Measurements from ENCODE around the gene AP3S2. TPM values are rescaled to one million over a fixed set of nuclear protein-coding genes. Genes with fewer than 3 reads are reported as not detected.

AP3S2 gene
- total RNA-seq, 2 donors from 2014 or later: 32.3 to 57.6 TPM

DNA sequence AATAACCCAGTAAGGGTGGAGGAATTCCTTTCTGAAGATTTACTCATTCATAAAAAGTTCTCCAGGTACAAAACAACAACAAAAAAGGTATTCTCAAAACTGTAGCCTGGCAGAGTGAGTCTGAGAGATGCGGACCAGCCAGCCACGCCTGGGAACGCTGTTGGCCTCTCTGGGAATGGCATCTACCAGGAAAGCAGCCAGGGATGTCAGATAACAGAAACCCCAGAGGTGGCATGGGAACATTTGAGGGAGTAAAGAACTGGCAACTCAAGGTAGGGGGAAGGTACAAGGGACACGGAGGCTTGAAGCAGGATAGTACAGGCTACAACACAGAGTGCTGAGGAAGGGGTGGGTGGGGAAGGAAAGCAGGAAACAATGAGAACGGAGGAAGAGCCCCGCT is 7.1 kb upstream of the AP3S2 start:
- Histone ChIP-seq H3K4me3 (no peak overlapping the region), H3K4me1 (no peaks in the 10 kb centered on the region), H3K27me3 (no peaks in the 10 kb centered on the region), H3K27ac (no peak overlapping the region), H3K36me3 (replicated peaks in 1 of 2; ENCODE audit: insufficient read depth in 1 of 2, low read depth in 2 of 2) (peaks cover 0 to 13% of the 10 kb centered on the region in 2 donors), H3K9me3 (no peaks in the 10 kb centered on the region)
- WGBS, 2 donors: 60 to 62% methylated on average over 6 of the region's 6 CpGs
- ATAC-seq (no peak), DNase-seq (no peak)
- intact Hi-C loops (cut with DNase I): loop anchor here (5.0 to 10.0 kb wide), 2 partner anchors 74 to 181 kb away; no protein-coding TSS in a partner anchor
- TF ChIP-seq, protein P1, sequence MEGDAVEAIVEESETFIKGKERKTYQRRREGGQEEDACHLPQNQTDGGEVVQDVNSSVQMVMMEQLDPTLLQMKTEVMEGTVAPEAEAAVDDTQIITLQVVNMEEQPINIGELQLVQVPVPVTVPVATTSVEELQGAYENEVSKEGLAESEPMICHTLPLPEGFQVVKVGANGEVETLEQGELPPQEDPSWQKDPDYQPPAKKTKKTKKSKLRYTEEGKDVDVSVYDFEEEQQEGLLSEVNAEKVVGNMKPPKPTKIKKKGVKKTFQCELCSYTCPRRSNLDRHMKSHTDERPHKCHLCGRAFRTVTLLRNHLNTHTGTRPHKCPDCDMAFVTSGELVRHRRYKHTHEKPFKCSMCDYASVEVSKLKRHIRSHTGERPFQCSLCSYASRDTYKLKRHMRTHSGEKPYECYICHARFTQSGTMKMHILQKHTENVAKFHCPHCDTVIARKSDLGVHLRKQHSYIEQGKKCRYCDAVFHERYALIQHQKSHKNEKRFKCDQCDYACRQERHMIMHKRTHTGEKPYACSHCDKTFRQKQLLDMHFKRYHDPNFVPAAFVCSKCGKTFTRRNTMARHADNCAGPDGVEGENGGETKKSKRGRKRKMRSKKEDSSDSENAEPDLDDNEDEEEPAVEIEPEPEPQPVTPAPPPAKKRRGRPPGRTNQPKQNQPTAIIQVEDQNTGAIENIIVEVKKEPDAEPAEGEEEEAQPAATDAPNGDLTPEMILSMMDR (IDR thresholded peaks at IDR 0.05): no peak
- TF ChIP-seq POLR2A (IDR thresholded peaks at IDR 0.05): no peak

DNA sequence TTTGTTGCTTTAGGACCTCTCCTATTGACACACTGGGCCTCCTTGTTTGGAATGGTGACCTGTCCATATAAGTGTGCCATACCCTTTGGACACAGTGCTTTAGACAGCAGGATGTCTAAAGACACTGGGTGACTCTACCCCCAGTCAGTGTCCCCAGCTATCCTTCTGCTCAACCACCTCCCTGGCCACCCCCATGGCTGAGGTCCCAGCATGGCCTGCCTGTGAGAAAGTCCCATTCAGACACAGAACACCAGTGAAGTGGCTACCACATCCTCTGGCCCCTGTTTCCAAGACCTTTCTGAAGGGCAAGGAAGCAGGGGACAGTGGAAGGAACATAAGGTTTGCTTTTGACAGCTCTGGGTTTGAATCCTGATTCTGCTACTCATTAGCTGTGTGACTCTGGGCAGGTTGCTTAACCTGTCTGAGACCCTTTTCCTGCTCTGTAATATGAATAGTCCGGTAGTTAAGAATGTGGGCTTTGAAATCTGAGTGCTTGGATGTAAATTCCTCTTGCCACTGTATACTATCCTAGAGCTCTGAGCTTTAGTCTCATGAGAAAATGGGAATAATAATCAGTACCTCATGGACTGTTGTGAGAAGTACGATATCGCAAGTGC is 6.3 kb upstream of the AP3S2 start:
- H3K4me1 ChIP-seq: no peaks in the 10 kb centered on the region
- H3K4me3 ChIP-seq: no peak overlapping the region
- H3K36me3 ChIP-seq (replicated peaks in 1 of 2; ENCODE audit: insufficient read depth in 1 of 2, low read depth in 2 of 2): peaks cover 0 to 13% of the 10 kb centered on the region in 2 donors
- intact Hi-C loops (cut with DNase I): loop anchor here (5.0 to 10.0 kb wide), 2 partner anchors 75 to 182 kb away; no protein-coding TSS in a partner anchor
- H3K9me3 ChIP-seq: no peaks in the 10 kb centered on the region
- WGBS, 2 donors: 85 to 91% methylated on average over 3 of the region's 3 CpGs
- no peak overlapping the region for H3K27ac ChIP-seq
- H3K27me3 ChIP-seq: no peaks in the 10 kb centered on the region
- ATAC-seq (no peak), DNase-seq (no peak)
- no peak for TF ChIP-seq POLR2A (IDR thresholded peaks at IDR 0.05)
- TF ChIP-seq, protein P1 (IDR thresholded peaks at IDR 0.05): no peak

DNA sequence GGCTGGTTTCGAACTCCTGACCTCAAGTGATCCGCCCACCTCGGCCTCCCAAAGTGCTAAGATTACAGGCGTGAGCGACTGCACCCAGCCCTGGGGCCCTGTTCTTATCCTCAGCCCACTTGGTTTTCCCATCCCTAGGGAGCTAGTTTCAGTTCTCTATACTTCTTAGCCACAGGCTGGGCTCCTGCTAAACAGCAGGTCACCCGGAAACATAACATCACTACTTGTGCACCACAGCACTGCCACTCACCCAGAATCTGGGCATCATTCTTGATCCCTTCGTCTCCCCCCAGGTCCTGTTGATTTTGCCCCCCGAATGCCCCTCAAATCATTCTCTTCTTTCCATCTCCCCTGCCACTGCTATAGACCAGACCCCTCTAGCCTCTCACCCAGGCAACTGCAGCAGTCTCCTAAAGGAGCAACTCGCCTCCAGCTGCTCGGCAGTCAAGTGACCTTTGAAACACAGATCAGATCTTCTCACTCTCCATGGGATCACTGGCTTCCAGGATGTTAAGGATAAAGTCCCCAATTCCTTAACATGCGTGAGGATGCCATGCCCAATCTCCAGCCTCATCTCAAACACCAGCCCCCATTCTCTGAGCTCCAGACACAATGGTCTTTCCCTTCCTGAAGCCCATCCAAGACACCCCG is 5.6 kb upstream of the AP3S2 start:
- H3K9me3 ChIP-seq: no peaks in the 10 kb centered on the region
- intact Hi-C loops (cut with DNase I): no loop called here
- DNase-seq (no peak), ATAC-seq (no peak)
- H3K27ac ChIP-seq: no peak overlapping the region
- no peak overlapping the region for H3K4me3 ChIP-seq
- 68 to 80% methylated on average over 11 to 12 of the region's 12 CpGs for WGBS, 2 donors
- H3K36me3 ChIP-seq (replicated peaks in 1 of 2; ENCODE audit: insufficient read depth in 1 of 2, low read depth in 2 of 2): peaks cover 0 to 13% of the 10 kb centered on the region in 2 donors
- no peak for TF ChIP-seq POLR2A (IDR thresholded peaks at IDR 0.05)
- TF ChIP-seq, protein P1 (IDR thresholded peaks at IDR 0.05): no peak
- no peaks in the 10 kb centered on the region for H3K27me3 ChIP-seq
- H3K4me1 ChIP-seq: no peaks in the 10 kb centered on the region

DNA sequence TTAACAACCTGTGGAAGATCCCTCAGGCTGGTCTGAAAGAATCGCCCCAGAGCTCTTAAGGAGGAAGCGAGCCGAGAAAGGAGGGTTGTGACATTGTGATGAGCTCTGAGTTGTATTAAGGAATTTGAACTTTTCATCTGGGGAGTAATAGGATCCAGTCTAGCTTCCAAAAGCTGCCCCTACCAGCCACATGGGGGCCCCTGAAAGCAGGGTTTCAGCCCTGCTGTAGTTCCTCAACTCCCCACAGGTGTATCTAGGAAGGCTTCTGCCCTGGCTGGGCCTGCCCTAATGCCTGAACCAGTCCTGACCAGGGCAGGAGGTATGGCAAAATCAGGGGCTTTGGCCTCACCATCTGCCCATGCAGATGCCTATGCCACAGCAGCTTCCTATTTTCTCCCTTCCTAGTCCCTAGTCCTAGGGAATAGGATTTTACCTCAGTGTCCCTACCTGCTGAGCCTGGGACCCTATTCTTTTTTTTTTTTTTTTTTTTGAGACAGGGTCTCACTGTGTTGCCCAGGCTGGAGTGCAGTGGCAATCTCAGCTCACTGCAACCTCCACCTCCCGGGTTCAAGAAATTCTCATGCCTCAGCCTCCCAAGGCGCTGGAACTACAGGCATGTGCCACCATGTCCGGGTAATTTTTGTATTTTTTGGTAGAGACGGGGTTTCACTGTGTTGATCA is 5.0 kb upstream of the AP3S2 start:
- intact Hi-C loops (cut with DNase I): no loop called here
- WGBS, 2 donors: 79 to 91% methylated on average over 7 of the region's 7 CpGs
- no peak for TF ChIP-seq POLR2A (IDR thresholded peaks at IDR 0.05)
- TF ChIP-seq, protein P1 (IDR thresholded peaks at IDR 0.05): peak; percentile 14 to 92 (median 76)
- Histone ChIP-seq H3K4me3 (no peak overlapping the region), H3K9me3 (no peaks in the 10 kb centered on the region), H3K4me1 (no peaks in the 10 kb centered on the region), H3K27me3 (no peaks in the 10 kb centered on the region), H3K36me3 (replicated peaks in 1 of 2; ENCODE audit: insufficient read depth in 1 of 2, low read depth in 2 of 2) (peaks cover 0 to 8% of the 10 kb centered on the region in 2 donors), H3K27ac (peak overlapping the region in 1 of 4 donors; percentile 28)
- ATAC-seq: peak; percentile 45
- DNase-seq: peak; percentile 57 to 71 (median 66)
